GM21526 (cell line): ENCODE results near the gene ZNF804B.
"Not testable (repeated sequence)": the region's sequence is repeated elsewhere in the genome, so short reads cannot be mapped to it uniquely, and the experiment has no call there.

Experiments
- ATAC-seq: cut with Tn5 transposase; IDR thresholded peaks from one replicate; pipeline ENCODE4 v1.9.1; 2021; ENCODE audit warnings: moderate library complexity; ENCODE audit not compliant: unreplicated experiment, low FRiP score

ZNF804B gene

GRCh38 chr7:89228688-89229171 is 469.2 kb downstream of the ZNF804B start:
- ATAC-seq: not testable (repeated sequence)

GRCh38 chr7:89238156-89238555 is 478.7 kb downstream of the ZNF804B start:
- no peak for ATAC-seq

- no peak for ATAC-seq
These were observed 486.7 kb downstream of the ZNF804B start for GRCh38 chr7:89246196-89246595.

GRCh38 chr7:89247207-89247606 is 487.7 kb downstream of the ZNF804B start:
- ATAC-seq: no peak

GRCh38 chr7:89259085-89259484 is 499.6 kb downstream of the ZNF804B start:
- ATAC-seq: no peak

- ATAC-seq: no peak
These were observed 504.6 kb downstream of the ZNF804B start for GRCh38 chr7:89264126-89264525.

- ATAC-seq: no peak
These were observed 506.1 kb downstream of the ZNF804B start for GRCh38 chr7:89265631-89266030.

- ATAC-seq: no peak
These were observed 523.8 kb downstream of the ZNF804B start for GRCh38 chr7:89283302-89283701.

GRCh38 chr7:89308535-89308934 is 549.0 kb downstream of the ZNF804B start:
- no peak for ATAC-seq

GRCh38 chr7:89311886-89312285 is 552.4 kb downstream of the ZNF804B start:
- ATAC-seq: no peak

- no peak for ATAC-seq
These were observed 553.1 kb downstream of the ZNF804B start for GRCh38 chr7:89312551-89312950.

GRCh38 chr7:89316584-89317251 is 557.2 kb downstream of the ZNF804B start:
- no peak for ATAC-seq

GRCh38 chr7:89332026-89332425 is 572.5 kb downstream of the ZNF804B start:
- no peak for ATAC-seq

GRCh38 chr7:89334797-89335196 is 575.3 kb downstream of the ZNF804B start:
- ATAC-seq: no peak

- ATAC-seq: no peak
These were observed 576.0 kb downstream of the ZNF804B start for GRCh38 chr7:89335490-89335889.

GRCh38 chr7:89336121-89336520 is 576.6 kb downstream of the ZNF804B start:
- no peak for ATAC-seq

- ATAC-seq: no peak
These were observed 580.2 kb downstream of the ZNF804B start for GRCh38 chr7:89339748-89340147.

GRCh38 chr7:89357121-89357520 is 597.6 kb downstream of the ZNF804B start:
- no peak for ATAC-seq

- no peak for ATAC-seq
These were observed 617.7 kb downstream of the ZNF804B start for GRCh38 chr7:89377219-89377618.

GRCh38 chr7:89385411-89385810 is 625.9 kb downstream of the ZNF804B start:
- ATAC-seq: no peak
